H9 (cell line): ENCODE data around the gene SPECC1. TPM values are rescaled to one million over a fixed set of nuclear protein-coding genes. Genes with fewer than 3 reads are reported as not detected.
A peak's percentile ranks its signal among the peaks of the same experiment; 100 is the strongest.

Experiments
- DNase-seq: peaks from one replicate; pipeline ENCODE4 v3.0.0-alpha.2; 2017
- H2AFZ ChIP-seq: one replicate; pipeline ENCODE4 v1.6.1; 2013; ENCODE audit warnings: mild to moderate bottlenecking, low read length, control low read depth, moderate library complexity
- H2AK5ac ChIP-seq: 2 replicates; pipeline ENCODE4 v1.6.1; 2013; ENCODE audit warnings: low read length, control low read depth, mixed read lengths; ENCODE audit not compliant: insufficient read length
- H2BK120ac ChIP-seq: one replicate; pipeline ENCODE4 v1.6.1; 2013; ENCODE audit warnings: low read depth, mild to moderate bottlenecking, low read length, control low read depth, inconsistent platforms; ENCODE audit not compliant: poor library complexity, severe bottlenecking
- H2BK12ac ChIP-seq: 2 replicates; pipeline ENCODE4 v1.6.1; 2013; ENCODE audit warnings: low read length, control low read depth, mixed read lengths, low read depth; ENCODE audit not compliant: insufficient read length
- H2BK15ac ChIP-seq: 2 replicates; pipeline ENCODE4 v1.6.1; 2013; ENCODE audit warnings: low read depth, low read length, control low read depth
- H2BK20ac ChIP-seq: one replicate; pipeline ENCODE4 v1.6.1; 2013; ENCODE audit warnings: low read depth, mild to moderate bottlenecking, low read length, control low read depth, inconsistent platforms; ENCODE audit not compliant: poor library complexity, severe bottlenecking
- H2BK5ac ChIP-seq: 2 replicates; pipeline ENCODE4 v1.6.1; 2013; ENCODE audit warnings: low read length, control low read depth, mixed read lengths; ENCODE audit not compliant: insufficient read length
- H3K14ac ChIP-seq: 2 replicates; pipeline ENCODE4 v1.6.1; 2013; ENCODE audit warnings: low read length, control low read depth; ENCODE audit not compliant: insufficient read depth
- H3K18ac ChIP-seq: 2 replicates; pipeline ENCODE4 v1.6.1; 2013; ENCODE audit warnings: low read depth, mild to moderate bottlenecking, mixed read lengths, low read length, control low read depth; ENCODE audit not compliant: insufficient read length
- H3K23ac ChIP-seq: 2 replicates; pipeline ENCODE4 v1.6.1; 2013; ENCODE audit warnings: low read length, control low read depth, mixed read lengths, low read depth; ENCODE audit not compliant: insufficient read length
- H3K23me2 ChIP-seq: 2 replicates; pipeline ENCODE4 v1.6.1; 2013; ENCODE audit warnings: low read depth, mild to moderate bottlenecking, mixed read lengths, low read length, control low read depth; ENCODE audit not compliant: insufficient read length, poor library complexity, severe bottlenecking
- H3K27ac ChIP-seq: 2 replicates; pipeline ENCODE4 v1.5.1; 2013; ENCODE audit warnings: low read length, control low read depth, mixed read lengths, low read depth; ENCODE audit not compliant: insufficient read length
- H3K27me3 ChIP-seq: 2 replicates; pipeline ENCODE4 v1.6.1; 2013; ENCODE audit warnings: low read length, control low read depth, inconsistent platforms; ENCODE audit not compliant: insufficient read depth
- H3K4ac ChIP-seq: 2 replicates; pipeline ENCODE4 v1.6.1; 2013; ENCODE audit warnings: low read depth, mild to moderate bottlenecking, control low read depth, inconsistent platforms, low read length, moderate library complexity
- H3K4me1 ChIP-seq: 2 replicates; pipeline ENCODE4 v1.6.1; 2013; ENCODE audit warnings: low read length, control low read depth, inconsistent platforms; ENCODE audit not compliant: insufficient read depth
- H3K4me2 ChIP-seq: 2 replicates; pipeline ENCODE4 v1.6.1; 2013; ENCODE audit warnings: low read length, control low read depth, mixed read lengths; ENCODE audit not compliant: insufficient read length, insufficient read depth
- H3K56ac ChIP-seq: 2 replicates; pipeline ENCODE4 v1.6.1; 2013; ENCODE audit warnings: low read depth, mild to moderate bottlenecking, mixed read lengths, low read length, control low read depth; ENCODE audit not compliant: insufficient read length
- H3K79me1 ChIP-seq: 2 replicates; pipeline ENCODE4 v1.6.1; 2013; ENCODE audit warnings: low read depth, mild to moderate bottlenecking, moderate library complexity, low read length, control low read depth, inconsistent platforms; ENCODE audit not compliant: insufficient read depth, poor library complexity, severe bottlenecking
- H3K79me2 ChIP-seq: 2 replicates; pipeline ENCODE4 v1.6.1; 2013; ENCODE audit warnings: low read length, control low read depth, inconsistent platforms; ENCODE audit not compliant: insufficient read depth
- H3K9ac ChIP-seq: 2 replicates; pipeline ENCODE4 v1.6.1; 2013; ENCODE audit warnings: low read length, control low read depth, mixed read lengths; ENCODE audit not compliant: insufficient read length; ENCODE audit errors: extremely low read depth
- H3K9me3 ChIP-seq: one replicate; pipeline ENCODE4 v1.6.1; 2013; ENCODE audit warnings: low read depth, low read length, inconsistent platforms; ENCODE audit not compliant: control insufficient read depth
- H3T11ph ChIP-seq: one replicate; pipeline ENCODE4 v1.6.1; 2013; ENCODE audit warnings: mild to moderate bottlenecking, low read length, control low read depth, inconsistent platforms
- H4K20me1 ChIP-seq: one replicate; pipeline ENCODE4 v1.6.1; 2013; ENCODE audit not compliant: control insufficient read depth, insufficient read length, insufficient read depth
- H4K5ac ChIP-seq: 2 replicates; pipeline ENCODE4 v1.6.1; 2013; ENCODE audit warnings: low read depth, mild to moderate bottlenecking, mixed read lengths, low read length, control low read depth; ENCODE audit not compliant: insufficient read length
- H4K8ac ChIP-seq: replicated peaks from 2 replicates; pipeline ENCODE4 v1.6.1; 2013; ENCODE audit warnings: low read length, control low read depth, mixed read lengths, low read depth; ENCODE audit not compliant: insufficient read length
- H4K91ac ChIP-seq: 2 replicates; pipeline ENCODE4 v1.6.1; 2013; ENCODE audit warnings: low read depth, mild to moderate bottlenecking, moderate library complexity, mixed read lengths, low read length, control low read depth; ENCODE audit not compliant: insufficient read length
- H3K27ac Mint-ChIP-seq, 3 experiments: 2 replicates in 2 of 3; 3 replicates in 1 of 3; pipeline ENCODE4 v1.8.0; 2020 to 2021; ENCODE audit warnings: mixed read lengths in 3 of 3, mild to moderate bottlenecking in 1 of 3, moderate library complexity in 1 of 3
- H3K27me3 Mint-ChIP-seq: 2 replicates; pipeline ENCODE4 v1.8.0; 2021; ENCODE audit warnings: low read depth, mild to moderate bottlenecking, moderate library complexity, mixed read lengths
- H3K36me3 Mint-ChIP-seq, 3 experiments: 2 replicates in 2 of 3; 3 replicates in 1 of 3; pipeline ENCODE4 v1.8.0; 2020 to 2021; ENCODE audit warnings: low read depth in 3 of 3, mixed read lengths in 3 of 3; ENCODE audit not compliant: insufficient read depth in 1 of 3
- H3K4me1 Mint-ChIP-seq, 2 experiments: 2 replicates each; pipeline ENCODE4 v1.8.0; 2020; ENCODE audit warnings: mixed read lengths in 2 of 2
- H3K4me3 Mint-ChIP-seq, 2 experiments: 2 replicates in 1 of 2; 3 replicates in 1 of 2; pipeline ENCODE4 v1.8.0; 2020 to 2021; ENCODE audit warnings: mild to moderate bottlenecking in 2 of 2, mixed read lengths in 2 of 2, moderate library complexity in 1 of 2
- H3K9me3 Mint-ChIP-seq, 2 experiments: 2 replicates in 1 of 2; 3 replicates in 1 of 2; pipeline ENCODE4 v1.8.0; 2020; ENCODE audit warnings: mild to moderate bottlenecking in 2 of 2, mixed read lengths in 2 of 2, moderate library complexity in 1 of 2
- CTCF ChIP-seq: fragments of 200-600 bp; sonication (generic); conservative IDR thresholded peaks from 3 replicates; pipeline ENCODE4 v1.8.0; 2021; ENCODE audit warnings: antibody characterized with exemption, mild to moderate bottlenecking
- WGBS: extraction: QIAGEN DNeasy Blood & Tissue Kit; methylation state at CpG from one replicate; pipeline ENCODE4 v1.1.7; 2013; ENCODE audit warnings: missing lambda C conversion rate, low lambda C conversion rate, mixed read lengths; ENCODE audit not compliant: insufficient read length; ENCODE audit errors: extremely low coverage; 5-methylcytosine and 5-hydroxymethylcytosine counted together
- total RNA-seq: library from RNA; stranded (reverse); gene quantifications from 2 replicates; pipeline ENCODE4 v1.2.1, GENCODE V29; 2021

The SPECC1 gene
- total RNA-seq, 1 experiment from 2014 or later: 65.7 TPM

- H4K91ac ChIP-seq: no peak overlapping the region
- H4K5ac ChIP-seq: no peak overlapping the region
Measured at GRCh38 chr17:20171741-20172365, 162.7 kb downstream of the SPECC1 start.

More at GRCh38 chr17:20171741-20172365, 162.7 kb downstream of the SPECC1 start:
- H3K9me3 Mint-ChIP-seq: no peaks in the 10 kb centered on the region
- no peaks in the 10 kb centered on the region; the same call in 1 of the 2 replicates for H3K27me3 Mint-ChIP-seq
- H3K9ac ChIP-seq: no peak overlapping the region
- H3K18ac ChIP-seq: no peak overlapping the region
- DNase-seq: no peak
- H3K4ac ChIP-seq: no peak overlapping the region
- no peak overlapping the region for H3T11ph ChIP-seq
- H3K23ac ChIP-seq: no peak overlapping the region
- no peak overlapping the region for H2BK20ac ChIP-seq
- no peak overlapping the region for H4K8ac ChIP-seq
- H2BK15ac ChIP-seq: no peak overlapping the region
- no peak overlapping the region; a peak in 1 of 5 replicates for H3K4me3 Mint-ChIP-seq
- no peak overlapping the region for H3K14ac ChIP-seq
- H3K9me3 ChIP-seq: no peaks in the 10 kb centered on the region
- WGBS: no CpG with 5 or more reads among the region's 2 CpGs
- H3K56ac ChIP-seq: no peak overlapping the region
- peak overlapping the region; percentile 60 to 68 (median 61); a peak in 4 of 7 replicates for H3K27ac Mint-ChIP-seq
- peaks cover 14% of the 10 kb centered on the region; the same call in 1 of the 2 replicates for H3K79me2 ChIP-seq
- H3K23me2 ChIP-seq: no peaks in the 10 kb centered on the region
- peaks cover 13% of the 10 kb centered on the region; the same call in 1 of the 2 replicates for H3K4me1 ChIP-seq
- no peak overlapping the region for H2BK5ac ChIP-seq
- H3K27me3 ChIP-seq: no peaks in the 10 kb centered on the region
- peaks cover 54 to 58% of the 10 kb centered on the region in 2 experiments for H3K4me1 Mint-ChIP-seq
- H3K36me3 Mint-ChIP-seq: no peaks in the 10 kb centered on the region
- H2BK120ac ChIP-seq: no peak overlapping the region
- H2AFZ ChIP-seq: no peak overlapping the region
- H3K4me2 ChIP-seq: no peak overlapping the region
- no peak overlapping the region for H2BK12ac ChIP-seq
- no peak overlapping the region for H3K27ac ChIP-seq
- H4K20me1 ChIP-seq: no peaks in the 10 kb centered on the region
- no peak overlapping the region for H2AK5ac ChIP-seq
- no peak for TF ChIP-seq CTCF
- peaks cover 10% of the 10 kb centered on the region for H3K79me1 ChIP-seq
